OCI-LY1 (cell line): Measurements from ENCODE around the gene CHRM2.

Experiments used
- H2AFZ ChIP-seq: fragments of 200-600 bp; sonication (generic), shearing (Covaris generic); 2 replicates; pipeline ENCODE4 v1.6.0; 2014; ENCODE audit warnings: antibody characterized with exemption, mild to moderate bottlenecking, low read length
- H3F3A ChIP-seq: fragments of 200-600 bp; sonication (generic), shearing (Covaris generic); 2 replicates; pipeline ENCODE4 v1.6.0; 2014; ENCODE audit warnings: mild to moderate bottlenecking, antibody characterized with exemption, low read length, moderate library complexity; ENCODE audit not compliant: insufficient read depth
- H3K27ac ChIP-seq: fragments of 200-600 bp; sonication (generic); 2 replicates; pipeline ENCODE4 v1.5.1; 2014; ENCODE audit warnings: low read length, mixed run types, mild to moderate bottlenecking, low read depth; ENCODE audit not compliant: poor library complexity, severe bottlenecking
- H3K27me3 ChIP-seq: fragments of 200-600 bp; sonication (generic); 2 replicates; pipeline ENCODE4 v1.6.0; 2014; ENCODE audit warnings: antibody characterized with exemption, mild to moderate bottlenecking, low read length, moderate library complexity; ENCODE audit not compliant: insufficient read depth
- H3K36me3 ChIP-seq: fragments of 200-600 bp; sonication (generic); 2 replicates; pipeline ENCODE4 v1.6.1; 2014; ENCODE audit warnings: mild to moderate bottlenecking, antibody characterized with exemption, low read length, moderate library complexity, mixed read lengths; ENCODE audit not compliant: insufficient read depth
- H3K4me1 ChIP-seq: fragments of 200-600 bp; sonication (generic); 2 replicates; pipeline ENCODE4 v1.5.1; 2014; ENCODE audit warnings: mild to moderate bottlenecking, low read length, moderate library complexity; ENCODE audit not compliant: insufficient read depth, severe bottlenecking
- H3K4me2 ChIP-seq: fragments of 200-600 bp; sonication (generic), shearing (Covaris generic); 2 replicates; pipeline ENCODE4 v1.6.1; 2014; ENCODE audit warnings: low read length
- H3K4me3 ChIP-seq: fragments of 200-600 bp; sonication (generic); 2 replicates; pipeline ENCODE4 v1.5.1; 2014; ENCODE audit warnings: low read length, low read depth, mild to moderate bottlenecking, mixed read lengths; ENCODE audit not compliant: poor library complexity, severe bottlenecking
- H3K79me2 ChIP-seq: fragments of 200-600 bp; shearing (Covaris generic); 2 replicates; pipeline ENCODE4 v1.6.1; 2016; ENCODE audit warnings: mixed run types, low read length, mixed read lengths; ENCODE audit not compliant: insufficient read depth
- H3K9ac ChIP-seq: fragments of 200-600 bp; sonication (generic), shearing (Covaris generic); 2 replicates; pipeline ENCODE4 v1.6.1; 2014; ENCODE audit warnings: mild to moderate bottlenecking, low read length, mixed read lengths
- H3K9me2 ChIP-seq: fragments of 200-600 bp; sonication (generic), shearing (Covaris generic); 2 replicates; pipeline ENCODE4 v1.6.1; 2014; ENCODE audit warnings: low read depth, mild to moderate bottlenecking, low read length, mixed read lengths
- H3K9me3 ChIP-seq: fragments of 200-600 bp; shearing (Covaris generic); 2 replicates; pipeline ENCODE4 v1.6.1; 2014; ENCODE audit warnings: low read length, mixed read lengths
- H4K20me1 ChIP-seq: fragments of 200-600 bp; sonication (generic), shearing (Covaris generic); 2 replicates; pipeline ENCODE4 v1.6.0; 2016; ENCODE audit warnings: mild to moderate bottlenecking, low read length; ENCODE audit not compliant: insufficient read depth
- CTCF ChIP-seq: fragments of 200-600 bp; sonication (generic), shearing (Covaris generic); IDR thresholded peaks from 2 replicates; pipeline ENCODE4 v1.5.1; 2017; ENCODE audit warnings: mild to moderate bottlenecking, antibody characterized with exemption, low read length, moderate library complexity, mixed read lengths
- EZH2 ChIP-seq: fragments of 200-600 bp; sonication (generic), shearing (Covaris generic); IDR thresholded peaks from 2 replicates; pipeline ENCODE4 v1.8.0; 2017; ENCODE audit warnings: borderline replicate concordance, mixed run types, mild to moderate bottlenecking, antibody characterized with exemption, low read length, moderate library complexity, mixed read lengths

Gene CHRM2

DNA sequence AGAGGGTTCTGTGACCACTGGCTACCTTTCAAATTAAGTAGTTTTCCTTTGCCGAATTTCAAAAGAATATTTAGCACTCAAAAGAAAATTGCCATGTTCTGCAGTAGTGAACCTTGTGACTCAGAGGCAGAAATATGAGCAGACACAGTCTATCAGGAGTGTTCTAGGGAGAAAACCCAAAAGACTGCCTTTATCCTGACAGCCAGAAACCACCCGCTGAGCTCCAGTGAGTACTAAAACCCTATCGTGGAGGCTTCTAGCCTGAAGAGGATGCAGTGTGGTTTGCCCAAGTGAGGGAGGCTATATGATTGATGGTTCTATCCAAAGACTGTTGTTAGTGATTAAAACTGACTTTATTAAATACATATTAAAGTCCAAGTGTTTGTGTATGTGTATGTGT, 21.9 kb downstream of the CHRM2 start:
- Histone ChIP-seq H3K79me2 (no peaks in the 10 kb centered on the region), H3K9me2 (no peaks in the 10 kb centered on the region), H3K4me3 (no peak overlapping the region), H2AFZ (no peak overlapping the region), H3K9me3 (no peaks in the 10 kb centered on the region), H3F3A (no peaks in the 10 kb centered on the region), H3K27me3 (no peaks in the 10 kb centered on the region), H3K9ac (no peak overlapping the region), H3K27ac (no peak overlapping the region), H3K36me3 (no peaks in the 10 kb centered on the region), H4K20me1 (no peaks in the 10 kb centered on the region), H3K4me1 (no peaks in the 10 kb centered on the region), H3K4me2 (no peak overlapping the region)
- TF ChIP-seq EZH2 = no peak
- TF ChIP-seq CTCF = no peak

DNA sequence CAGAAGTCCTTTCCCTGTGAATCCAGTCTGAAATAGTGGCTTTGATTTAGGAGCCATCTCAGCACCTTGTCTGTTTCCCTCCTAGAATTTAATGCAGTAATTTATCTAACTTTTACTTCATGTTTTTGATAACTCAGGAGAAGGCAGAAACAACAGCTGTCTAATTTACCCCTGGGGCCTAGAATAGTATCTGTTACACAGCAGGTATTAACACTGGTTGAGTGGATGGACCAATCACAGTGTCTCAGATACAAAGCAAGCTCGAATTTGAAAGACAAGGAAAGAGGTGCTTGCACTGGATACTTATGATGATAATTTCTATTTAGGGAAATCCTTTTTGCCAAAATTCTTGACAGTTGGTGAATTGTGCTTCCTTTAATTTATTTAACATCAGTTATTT, 23.4 kb downstream of the CHRM2 start:
- Histone ChIP-seq H3F3A (no peaks in the 10 kb centered on the region), H2AFZ (no peak overlapping the region), H3K27me3 (no peaks in the 10 kb centered on the region), H3K27ac (no peak overlapping the region), H3K9me2 (no peaks in the 10 kb centered on the region), H3K9ac (no peak overlapping the region), H3K9me3 (no peaks in the 10 kb centered on the region), H3K4me1 (no peaks in the 10 kb centered on the region), H3K79me2 (no peaks in the 10 kb centered on the region), H4K20me1 (no peaks in the 10 kb centered on the region), H3K4me3 (no peak overlapping the region), H3K4me2 (no peak overlapping the region), H3K36me3 (no peaks in the 10 kb centered on the region)
- no peak for TF ChIP-seq EZH2
- TF ChIP-seq CTCF = no peak

DNA sequence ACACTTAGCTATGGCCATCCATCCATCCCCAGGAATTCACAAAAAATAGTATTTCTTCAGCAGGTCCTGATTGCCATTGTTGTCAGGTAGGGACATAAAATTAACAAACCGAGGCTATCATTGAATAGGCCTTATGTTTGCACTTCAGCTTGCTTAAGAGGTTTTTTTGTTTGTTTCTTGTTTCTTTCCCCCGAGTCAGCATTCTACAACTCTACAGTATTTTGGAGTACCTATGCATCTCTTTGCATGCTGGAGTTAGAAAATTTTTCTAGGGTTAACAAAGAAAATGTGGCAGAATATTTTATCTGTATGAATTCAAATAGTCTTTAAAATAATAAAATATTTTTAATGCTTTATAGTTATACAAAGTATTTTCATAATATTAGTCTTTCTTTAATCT, 26.3 kb downstream of the CHRM2 start:
- H3K4me1 ChIP-seq = no peaks in the 10 kb centered on the region
- no peak overlapping the region for H2AFZ ChIP-seq
- no peak overlapping the region for H3K9ac ChIP-seq
- H3K27ac ChIP-seq = no peak overlapping the region
- no peak overlapping the region for H3K4me2 ChIP-seq
- no peaks in the 10 kb centered on the region for H3K9me3 ChIP-seq
- H3K36me3 ChIP-seq = no peaks in the 10 kb centered on the region
- no peaks in the 10 kb centered on the region for H3F3A ChIP-seq
- no peaks in the 10 kb centered on the region for H4K20me1 ChIP-seq
- H3K79me2 ChIP-seq = no peaks in the 10 kb centered on the region
- no peak overlapping the region for H3K4me3 ChIP-seq
- H3K9me2 ChIP-seq = no peaks in the 10 kb centered on the region
- no peaks in the 10 kb centered on the region for H3K27me3 ChIP-seq
- TF ChIP-seq CTCF = no peak
- no peak for TF ChIP-seq EZH2
